GM12873 (cell line): ENCODE results near the gene MYL7.

Source experiments
- CTCF ChIP-seq: IDR thresholded peaks from 2 replicates; pipeline ENCODE4 v1.5.1; 2012; ENCODE audit warnings: low read depth, mild to moderate bottlenecking, moderate library complexity, low read length, control low read depth; ENCODE audit not compliant: insufficient read depth; ENCODE audit errors: missing control alignments

The MYL7 gene

GRCh38 chr7:44157116-44158080 is 16.3 kb upstream of the MYL7 start:
- no peak for TF ChIP-seq CTCF

DNA sequence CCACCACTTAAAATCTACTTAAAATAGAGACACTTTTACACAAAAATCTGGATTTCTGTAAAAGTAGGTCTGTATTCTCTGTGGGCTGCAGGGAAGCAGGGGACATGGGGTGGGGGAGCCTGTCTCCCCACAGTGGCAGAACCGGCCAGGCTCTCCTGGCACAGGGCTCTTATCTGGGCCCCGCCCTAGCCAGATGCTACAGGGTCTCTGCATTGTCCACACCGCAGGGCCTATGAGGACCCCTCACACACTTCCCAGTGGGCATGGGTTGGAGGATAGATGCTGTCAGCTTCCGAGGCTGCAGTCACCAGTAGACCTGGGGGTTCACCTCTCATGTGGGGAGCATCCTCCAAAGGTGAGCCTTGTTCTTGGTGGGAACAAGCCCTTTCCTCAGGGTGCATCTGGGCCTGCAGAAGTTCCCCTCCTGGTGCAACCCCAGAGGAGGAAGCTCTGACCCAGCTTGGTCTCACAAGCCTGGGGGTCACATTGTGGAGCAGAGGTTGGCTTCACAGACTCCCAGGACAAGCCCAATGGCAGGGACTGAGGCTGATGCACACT is 15.4 kb upstream of the MYL7 start:
- no peak for TF ChIP-seq CTCF

GRCh38 chr7:44155191-44156185 is 14.4 kb upstream of the MYL7 start:
- TF ChIP-seq CTCF = no peak

- no peak for TF ChIP-seq CTCF
These were observed 13.6 kb upstream of the MYL7 start for GRCh38 chr7:44154703-44155102.

DNA sequence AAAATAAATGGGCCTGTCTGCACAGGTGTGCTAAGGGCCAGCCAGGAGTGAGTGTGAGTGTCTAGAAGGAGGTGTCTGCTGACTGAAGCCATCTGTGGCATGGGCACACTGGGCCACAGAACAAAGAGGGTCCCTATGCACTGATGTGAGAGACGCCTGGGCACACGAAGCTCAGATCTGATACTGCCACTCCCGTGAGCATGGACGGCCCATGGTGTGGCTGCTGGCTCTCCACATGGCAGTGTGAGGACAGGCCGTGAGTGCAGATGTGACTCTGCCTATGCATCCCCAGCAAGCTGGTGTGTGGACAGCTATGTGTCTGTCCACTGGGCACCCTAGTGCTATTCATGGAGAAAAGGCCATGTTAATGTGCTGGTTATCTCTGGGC is 12.8 kb upstream of the MYL7 start:
- TF ChIP-seq CTCF = no peak

- no peak for TF ChIP-seq CTCF
These were observed 12.1 kb upstream of the MYL7 start for GRCh38 chr7:44152971-44153947.
